GM12878 (cell line): ENCODE measurements around the gene PTPRN2. TPM values are rescaled to one million over a fixed set of nuclear protein-coding genes. Genes with fewer than 3 reads are reported as not detected.

Source experiments
- ATAC-seq: fragments of 200-7000 bp; cut with Tn5 transposase; 3 replicates; pipeline ENCODE4 v1.9.1; 2020; ENCODE audit warnings: mild to moderate bottlenecking, moderate library complexity
- BruUV-seq: library from RNA; stranded (reverse); fragments of 400-500 nt; replicated peaks from 2 replicates; lab custom pipeline; 2021; lab: Mats Ljungman, UMichigan
- CTCF ChIA-PET: fragments of 300-600 bp; sonication (Branson Sonifier 250); formaldehyde crosslinking; extraction: SDS; loops from one replicate; lab custom pipeline; 2021; ENCODE audit warnings: inconsistent platforms; lab: Yijun Ruan, JAX
- POLR2A ChIA-PET: fragments of 350-600 bp; formaldehyde crosslinking; extraction: SDS; loops from one replicate; lab custom pipeline; 2021; ENCODE audit warnings: inconsistent platforms; lab: Charles Lee
- RAD21 ChIA-PET: fragments of 300-600 bp; sonication (Branson Sonifier 250); formaldehyde crosslinking; loops from one replicate; lab custom pipeline; 2023; ENCODE audit warnings: antibody characterized with exemption; ENCODE audit not compliant: unreplicated experiment; lab: Charles Lee
- SMC1A ChIA-PET: fragments of 300-600 bp; sonication (Branson Sonifier 250); formaldehyde crosslinking; loops from one replicate; lab custom pipeline; 2023; ENCODE audit not compliant: unreplicated experiment, uncharacterized antibody; lab: Charles Lee
- DNase-seq: peaks from one replicate; pipeline ENCODE4 v3.0.0-alpha.2; 2011; ENCODE audit warnings: low read depth, low spot score
- FAIRE-seq: peaks from 3 replicates; lab custom pipeline; 2011; peaks lifted over from hg19 to GRCh38; lab: Jason Lieb, UNC
- H2AFZ ChIP-seq: 2 replicates; pipeline ENCODE4 v1.6.0; 2011; ENCODE audit warnings: low read depth, low read length, control low read depth; ENCODE audit not compliant: control insufficient read depth
- H3K27ac ChIP-seq: 2 replicates; pipeline ENCODE4 v1.5.1; 2011; ENCODE audit warnings: control low read depth; ENCODE audit not compliant: control insufficient read depth, insufficient read depth
- H3K27me3 ChIP-seq, 2 experiments: replicated peaks in 1 of 2; 2 replicates each; pipeline versions ENCODE4 v1.6.0 to v1.6.1; 2011; ENCODE audit warnings: low read length in 1 of 2; ENCODE audit not compliant: control insufficient read depth in 2 of 2, insufficient read depth in 2 of 2
- H3K36me3 ChIP-seq, 2 experiments: 2 replicates each; pipeline ENCODE4 v1.5.1; 2011; ENCODE audit warnings: low read length in 1 of 2; ENCODE audit not compliant: control insufficient read depth in 2 of 2, insufficient read depth in 2 of 2
- H3K4me1 ChIP-seq: 2 replicates; pipeline ENCODE4 v1.6.1; 2011; ENCODE audit warnings: mild to moderate bottlenecking, low read length, moderate library complexity, mixed read lengths; ENCODE audit not compliant: control insufficient read depth, insufficient read depth
- H3K4me2 ChIP-seq: 2 replicates; pipeline ENCODE4 v1.6.0; 2011; ENCODE audit warnings: control low read depth; ENCODE audit not compliant: control insufficient read depth, insufficient read depth
- H3K4me3 ChIP-seq: fragments of 200-600 bp; sonication (generic); 2 replicates; pipeline ENCODE4 v1.5.1; 2016
- H3K79me2 ChIP-seq: 2 replicates; pipeline ENCODE4 v1.6.0; 2011; ENCODE audit warnings: low read length; ENCODE audit not compliant: control insufficient read depth, insufficient read depth
- H3K9ac ChIP-seq: 2 replicates; pipeline ENCODE4 v1.8.0; 2011; ENCODE audit warnings: low read length, control low read depth, mixed read lengths; ENCODE audit not compliant: control insufficient read depth, insufficient read depth
- H3K9me3 ChIP-seq: replicated peaks from 3 replicates; pipeline ENCODE4 v1.5.1; 2011; ENCODE audit warnings: mild to moderate bottlenecking, low read length; ENCODE audit not compliant: control insufficient read depth, insufficient read depth
- H4K20me1 ChIP-seq: 2 replicates; pipeline ENCODE4 v1.6.0; 2011; ENCODE audit not compliant: control insufficient read depth, insufficient read depth
- BCLAF1 ChIP-seq: fragments of 450-650 bp; IDR thresholded peaks from 2 replicates; pipeline ENCODE4 v1.6.1; 2017; ENCODE audit warnings: antibody characterized with exemption, mild to moderate bottlenecking, moderate library complexity
- CBFB ChIP-seq: IDR thresholded peaks from 2 replicates; pipeline ENCODE4 v1.6.1; 2016; ENCODE audit warnings: antibody characterized with exemption, low read depth
- CEBPB ChIP-seq, 2 experiments: fragments of 150-350 bp in 1 of 2; IDR thresholded peaks; 2 replicates each; pipeline ENCODE4 v1.6.1; 2012 to 2014; ENCODE audit warnings: low read depth in 2 of 2, low read length in 2 of 2, borderline replicate concordance in 1 of 2, inconsistent platforms in 1 of 2
- CHD1 ChIP-seq: IDR thresholded peaks from 2 replicates; pipeline ENCODE4 v1.6.1; 2012; ENCODE audit warnings: low read depth, low read length, improper control_type of control experiment
- E2F8 ChIP-seq: fragments of 450-650 bp; IDR thresholded peaks from 2 replicates; pipeline ENCODE4 v1.6.1; 2018; ENCODE audit warnings: mild to moderate bottlenecking, low read depth, moderate library complexity; ENCODE audit not compliant: partially characterized antibody
- EGR1 ChIP-seq, 2 experiments: IDR thresholded peaks; 1 replicate in 1 of 2; 2 replicates in 1 of 2; pipeline ENCODE4 v1.6.1; 2011 to 2012; ENCODE audit warnings: low read depth in 2 of 2, low read length in 2 of 2, borderline replicate concordance in 1 of 2, mild to moderate bottlenecking in 1 of 2, moderate library complexity in 1 of 2
- PKNOX1 ChIP-seq: fragments of 450-650 bp; IDR thresholded peaks from 2 replicates; pipeline ENCODE4 v1.6.1; 2016; ENCODE audit warnings: mild to moderate bottlenecking
- SUPT20H ChIP-seq: IDR thresholded peaks from 2 replicates; pipeline ENCODE4 v1.6.1; 2011; ENCODE audit warnings: low read depth, mild to moderate bottlenecking, low read length, moderate library complexity, borderline replicate concordance; ENCODE audit not compliant: control insufficient read depth
- TCF7 ChIP-seq: IDR thresholded peaks from 2 replicates; pipeline ENCODE4 v1.6.1; 2014; ENCODE audit warnings: antibody characterized with exemption, borderline replicate concordance
- WRNIP1 ChIP-seq: IDR thresholded peaks from 2 replicates; pipeline ENCODE4 v1.6.1; 2011; ENCODE audit warnings: low read depth, low read length, improper control_type of control experiment, borderline replicate concordance
- ZNF592 ChIP-seq: fragments of 450-650 bp; IDR thresholded peaks from 2 replicates; pipeline ENCODE4 v1.6.1; 2017; ENCODE audit warnings: mild to moderate bottlenecking, moderate library complexity
- ZSCAN29 ChIP-seq: fragments of 450-650 bp; IDR thresholded peaks from 2 replicates; pipeline ENCODE4 v1.6.1; 2017; ENCODE audit warnings: mild to moderate bottlenecking, moderate library complexity
- WGBS: methylation state at CpG from one replicate; pipeline ENCODE4 v1.1.6; 2016; ENCODE audit warnings: low lambda C conversion rate; ENCODE audit not compliant: insufficient replicate concordance, insufficient coverage; ENCODE audit errors: missing lambda C conversion rate; 5-methylcytosine and 5-hydroxymethylcytosine counted together
- in situ Hi-C: fragments of 300-500 bp; cut with MboI; formaldehyde crosslinking; loops from 9 replicates; pipeline ENCODE4 v1.14.3; 2018; ENCODE audit warnings: mixed read lengths
- intact Hi-C: fragments of 100-400 bp; cut with micrococcal nuclease; formaldehyde crosslinking; loops from one replicate; pipeline ENCODE4 v1.14.2; 2022; ENCODE audit not compliant: unreplicated experiment
- polyA plus RNA-seq, 11 experiments: library from polyadenylated mRNA; depleted of rRNA in 4 of 11; unstranded in 6 of 11; stranded (reverse) in 5 of 11; fragments of >200 nt; fragmentation: Nextera tagmentation in 4 of 11; fragmentation: Illumina TruSeq in 1 of 11; extraction: Ambion mirVana in 4 of 11; extraction: Trizol in 1 of 11; gene quantifications; 1 replicate in 1 of 11; 2 replicates in 10 of 11; pipeline versions ENCODE4 v1.2.1 to v1.2.3, GENCODE V29; 2011 to 2016; ENCODE audit warnings: inconsistent platforms in 2 of 11, missing spikeins in 2 of 11, low read depth in 1 of 11
- total RNA-seq, 4 experiments: library from RNA; depleted of rRNA in 3 of 4; stranded (reverse); fragments of >200 nt in 3 of 4; fragmentation: Illumina TruSeq in 1 of 4; extraction: Trizol in 1 of 4; gene quantifications; 2 replicates each; pipeline versions ENCODE4 v1.2.1 to v1.2.3, GENCODE V29; 2013 to 2021

The PTPRN2 gene
- total and polyA plus RNA-seq, 10 of the 15 experiments (the other 5 are each of a cell fraction or from before 2014, with no cell fraction given), result 5.4 TPM; not detected in 9

GRCh38 chr7:157834501-157835163 lies 753.0 kb downstream of the PTPRN2 start:
- intact Hi-C loops (no loop called here), in situ Hi-C loops (no loop called here)
- CTCF ChIA-PET, result no interaction called here
- no peaks in the 10 kb centered on the region for H4K20me1 ChIP-seq
- no peaks in the 10 kb centered on the region for H3K4me1 ChIP-seq
- SMC1A ChIA-PET, result no interaction called here
- H2AFZ ChIP-seq, result no peak overlapping the region
- POLR2A ChIA-PET, result no interaction called here
- no peaks in the 10 kb centered on the region for H3K27me3 ChIP-seq
- ATAC-seq (no peak), FAIRE-seq (no peak), DNase-seq (no peak)
- no TSS peak for BruUV-seq
- H3K4me3 ChIP-seq, result no peak overlapping the region
- WGBS, result 40% methylated on average over 19 of the region's 20 CpGs
- H3K27ac ChIP-seq, result no peak overlapping the region
- no peak overlapping the region for H3K4me2 ChIP-seq
- RAD21 ChIA-PET, result no interaction called here
- no peaks in the 10 kb centered on the region; the same call in 2 of the 3 replicates for H3K9me3 ChIP-seq
- H3K36me3 ChIP-seq, result no peaks in the 10 kb centered on the region
- no peaks in the 10 kb centered on the region for H3K79me2 ChIP-seq
- no peak overlapping the region for H3K9ac ChIP-seq
- no peak for TF ChIP-seq ZNF592
- TF ChIP-seq PKNOX1, result no peak
- TF ChIP-seq TCF7, result no peak
- TF ChIP-seq E2F8, result no peak
- TF ChIP-seq CHD1, result no peak
- TF ChIP-seq EGR1 (IDR thresholded peaks at IDR 0.05; ENCODE audit: borderline replicate concordance in 1 of 2, low read depth in 2 of 2, low read length in 2 of 2), result no peak
- TF ChIP-seq SUPT20H, result no peak
- no peak for TF ChIP-seq CBFB
- TF ChIP-seq CEBPB (IDR thresholded peaks at IDR 0.05; ENCODE audit: borderline replicate concordance in 1 of 2, low read depth in 2 of 2, low read length in 2 of 2), result no peak
- TF ChIP-seq BCLAF1, result no peak
- no peak for TF ChIP-seq ZSCAN29
- no peak for TF ChIP-seq WRNIP1
